RKO (cell line): ENCODE data around the gene TMPRSS11D.

Experiments used
- DNase-seq: peaks from one replicate; pipeline ENCODE4 v3.0.0-alpha.2; 2016; ENCODE audit warnings: low spot score

The TMPRSS11D gene

DNA sequence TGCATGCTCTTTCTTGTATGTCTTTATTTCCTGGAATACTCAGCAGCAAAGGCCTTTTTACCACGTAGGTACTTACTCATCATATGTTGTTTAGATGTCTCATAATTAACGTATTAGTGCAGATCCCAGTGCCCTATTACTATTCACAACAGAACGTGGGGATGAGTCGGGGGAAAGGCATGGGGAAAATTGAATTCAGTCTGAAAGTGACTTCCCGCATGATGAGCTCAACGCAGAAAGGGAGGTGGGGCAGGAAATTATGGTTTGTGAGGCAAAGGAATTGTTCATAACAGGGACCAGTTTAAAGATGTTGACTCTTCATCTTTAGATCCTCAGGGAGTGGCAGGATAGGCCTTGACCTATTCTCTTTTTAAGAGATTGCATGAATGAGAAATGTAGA lies 2.0 kb upstream of the TMPRSS11D start:
- peak; percentile 98 for DNase-seq

DNA sequence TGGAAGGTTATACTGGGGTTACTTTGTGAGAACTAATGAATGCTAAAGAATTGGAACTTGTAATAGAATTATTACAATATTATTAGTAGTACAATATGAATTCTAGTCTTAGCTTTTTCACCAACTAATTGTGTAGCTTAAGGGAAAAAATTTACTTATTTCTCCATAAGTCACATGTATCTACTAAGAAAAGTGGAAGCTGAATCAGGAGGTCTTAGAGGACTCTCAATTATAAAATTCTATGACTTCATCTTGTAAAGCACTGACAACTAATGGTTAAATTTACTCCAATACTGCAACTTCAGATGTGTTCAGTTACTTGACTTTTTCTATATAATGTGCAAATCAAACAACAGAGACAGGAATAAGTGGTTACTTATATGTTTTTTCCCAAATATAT lies 899 bp upstream of the TMPRSS11D start:
- DNase-seq: no peak

DNA sequence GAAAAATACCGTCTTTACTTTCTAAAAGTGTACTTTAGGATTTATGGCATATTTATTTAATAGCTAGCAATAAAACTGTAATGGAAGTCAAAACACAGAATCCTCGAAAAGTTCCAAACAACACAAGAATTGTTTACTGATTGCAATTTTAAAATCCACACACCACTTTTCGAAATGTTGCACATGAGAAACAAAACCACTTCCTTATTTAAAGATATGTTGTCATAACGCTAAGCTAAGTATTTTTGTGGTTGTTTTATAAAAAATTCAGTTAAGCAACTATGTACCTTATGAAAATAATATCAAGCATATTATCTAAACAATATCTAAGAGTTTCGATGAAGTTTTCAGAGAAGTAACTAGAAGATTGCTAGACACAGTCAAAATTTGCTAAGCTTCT lies 344 bp downstream of the TMPRSS11D start:
- DNase-seq: no peak

DNA sequence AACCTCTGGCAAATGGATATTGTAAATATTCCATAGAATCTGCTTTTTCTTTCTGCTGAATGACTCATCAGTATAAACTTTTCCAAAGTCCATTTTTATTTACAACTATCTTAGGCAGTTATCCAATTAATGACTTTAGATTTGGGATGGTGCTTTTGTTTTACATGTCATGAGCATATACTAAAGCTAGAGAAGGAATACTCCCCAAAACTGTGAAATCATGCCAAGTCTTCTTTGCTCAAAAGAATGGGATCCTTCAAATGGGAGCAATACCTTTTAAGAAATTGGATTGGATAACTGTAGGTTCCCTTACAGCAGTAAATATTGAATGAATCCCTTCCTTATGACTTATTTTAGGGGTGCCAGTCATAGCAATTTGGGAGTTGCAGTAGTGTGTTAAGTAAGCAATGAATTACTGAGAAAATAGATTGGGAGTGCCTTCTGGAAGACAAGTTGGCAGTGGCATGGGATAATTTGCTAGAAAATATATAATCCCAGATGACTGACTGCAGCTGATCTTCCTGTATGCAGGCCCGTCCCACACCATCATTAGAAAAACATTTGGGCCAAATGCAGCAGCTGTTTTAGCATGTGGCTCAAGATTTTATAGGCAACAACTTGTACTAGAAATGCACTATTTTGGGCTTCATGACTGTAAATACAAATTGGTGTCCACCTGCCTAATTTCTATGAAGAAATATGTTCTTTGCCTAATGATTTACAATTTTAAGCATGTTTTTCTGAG lies 2.8 kb downstream of the TMPRSS11D start:
- no peak for DNase-seq

DNA sequence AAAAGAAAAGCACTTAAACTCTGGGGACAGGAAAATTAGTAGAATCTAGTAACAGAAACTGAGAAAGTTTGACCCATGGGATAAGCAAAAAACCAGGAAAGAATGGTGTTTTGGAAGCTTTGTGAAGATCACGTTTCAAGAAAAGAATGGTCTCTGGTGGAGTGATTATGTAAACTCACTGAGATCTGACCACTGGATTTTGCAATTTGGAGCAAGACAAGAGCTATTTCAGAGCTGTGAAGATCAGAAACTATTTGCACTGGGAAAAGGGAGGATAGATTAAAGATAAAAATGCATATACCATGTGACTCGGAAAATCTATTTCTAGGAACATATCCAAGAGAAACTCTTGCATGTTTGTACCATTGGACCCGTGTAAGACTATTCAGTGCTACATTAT lies 4.3 kb downstream of the TMPRSS11D start:
- no peak for DNase-seq

DNA sequence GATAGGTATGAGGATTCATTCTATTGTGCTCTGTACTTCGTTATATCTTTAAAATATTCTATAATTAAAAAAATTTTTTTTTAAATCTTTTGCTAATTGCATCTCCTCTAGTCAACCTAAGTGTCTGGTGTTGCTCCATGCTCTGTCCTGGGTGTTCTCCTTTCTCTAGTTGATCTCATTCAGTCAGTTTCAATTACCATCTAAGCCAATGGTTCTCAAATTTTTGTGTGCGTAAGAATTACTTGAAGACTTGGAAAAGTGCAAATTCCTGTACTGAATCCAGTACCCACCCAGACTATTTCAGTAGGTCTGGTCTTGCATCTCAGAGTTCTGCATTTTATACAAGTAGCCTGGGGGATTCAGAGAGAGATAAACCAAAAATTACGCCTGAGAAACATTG lies 6.7 kb downstream of the TMPRSS11D start:
- no peak for DNase-seq

DNA sequence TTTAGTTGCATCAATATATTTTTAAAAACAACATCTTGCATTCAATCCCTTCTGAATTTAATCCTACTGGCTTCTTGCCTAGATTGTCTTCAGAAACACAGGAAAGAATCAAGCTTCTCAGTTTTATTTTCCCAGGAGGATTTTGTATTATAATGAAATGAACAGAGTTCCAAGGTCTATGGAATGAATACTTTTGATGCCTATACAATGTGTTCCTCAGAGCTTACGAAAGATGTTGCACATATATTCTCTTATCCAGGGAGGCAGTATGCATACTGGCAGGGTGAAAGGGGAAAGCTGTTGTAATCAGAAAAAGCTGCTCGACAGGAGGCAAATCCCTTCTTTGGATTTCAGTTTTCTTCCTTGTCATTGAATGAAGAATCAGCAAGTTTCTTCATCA lies 8.8 kb downstream of the TMPRSS11D start:
- no peak for DNase-seq

DNA sequence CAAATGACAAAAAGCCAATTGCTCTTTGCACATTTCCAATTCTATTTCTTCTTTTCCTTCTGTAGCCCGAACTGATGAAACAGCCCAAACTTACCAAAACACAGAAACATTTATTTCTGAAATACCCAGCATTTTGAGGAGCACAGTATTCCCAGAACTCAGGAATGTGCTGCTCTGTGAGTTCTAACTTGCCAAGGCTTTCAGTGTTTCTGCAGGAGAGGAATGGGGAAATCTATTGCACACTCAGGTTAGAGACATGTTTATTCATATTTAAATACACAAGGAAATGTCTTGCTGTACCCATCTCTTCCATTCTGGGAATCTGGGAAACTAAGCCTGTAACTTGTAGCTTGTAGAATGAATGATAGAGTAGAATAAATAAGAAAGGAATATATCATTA lies 10.7 kb downstream of the TMPRSS11D start:
- no peak for DNase-seq

DNA sequence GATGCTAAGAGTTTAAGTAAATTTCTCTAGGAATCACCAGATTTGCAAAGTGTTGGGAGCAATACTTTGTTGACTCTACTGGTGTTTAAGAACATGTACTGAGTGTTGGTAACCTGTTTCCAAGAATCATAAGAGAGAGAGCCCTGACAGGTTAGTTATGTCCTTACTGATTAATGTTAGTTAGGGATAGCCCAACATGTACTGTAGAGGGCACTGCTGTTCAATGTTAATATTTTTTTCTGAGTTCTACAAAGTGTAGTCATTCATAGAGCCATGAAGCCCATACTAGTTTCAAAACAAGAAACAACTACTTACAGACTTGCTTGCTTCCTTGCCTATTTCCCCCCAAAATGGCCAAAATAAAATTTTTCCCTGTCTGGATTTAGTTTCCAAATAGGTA lies 11.9 kb downstream of the TMPRSS11D start:
- DNase-seq: peak; percentile 76

DNA sequence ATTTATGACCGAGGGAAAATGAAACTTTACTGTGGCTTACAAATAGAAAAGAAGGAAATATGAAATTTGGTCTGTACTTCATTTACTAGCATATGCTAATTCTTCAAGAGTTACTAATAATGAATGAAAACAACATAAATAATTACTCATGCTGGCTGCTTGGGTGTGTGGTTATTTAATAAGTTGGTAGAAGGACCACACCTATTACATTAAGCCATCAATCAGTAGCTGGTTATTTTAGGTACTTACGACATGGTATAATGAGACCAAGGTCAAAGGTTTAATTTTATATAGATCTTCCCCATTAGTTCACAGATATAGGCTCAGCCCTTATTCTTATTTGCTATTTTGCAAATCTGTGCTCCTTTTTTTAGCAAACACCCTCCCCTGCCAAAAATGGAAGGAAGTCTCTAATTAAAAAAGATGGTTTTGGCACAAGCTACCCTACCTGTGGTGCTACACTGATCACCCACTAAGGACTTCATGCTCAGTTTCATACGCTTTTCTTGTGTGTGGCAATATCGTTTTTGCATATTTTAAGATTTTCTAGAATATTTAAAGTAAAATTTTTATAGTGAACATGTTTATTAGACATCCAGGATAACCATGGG lies 14.1 kb downstream of the TMPRSS11D start:
- DNase-seq: no peak

DNA sequence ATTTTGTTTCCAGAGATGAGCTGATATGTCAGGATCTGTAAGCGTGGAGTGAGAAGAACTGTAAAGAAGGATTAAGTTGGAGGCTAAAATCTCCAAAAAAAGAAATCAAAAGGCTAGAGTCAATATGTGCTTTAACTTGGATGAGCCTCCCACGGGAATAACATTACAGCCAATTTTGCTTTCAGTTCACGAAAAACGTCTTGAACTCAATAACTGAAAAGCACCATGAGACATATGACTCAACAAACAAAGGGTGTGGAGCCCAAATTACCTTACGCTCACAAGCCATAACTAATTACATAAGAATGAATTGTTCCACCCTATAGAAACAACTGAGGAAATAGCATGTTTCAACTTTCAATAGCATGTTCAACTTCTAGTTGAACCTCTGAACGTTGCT lies 22.3 kb downstream of the TMPRSS11D start:
- no peak for DNase-seq

DNA sequence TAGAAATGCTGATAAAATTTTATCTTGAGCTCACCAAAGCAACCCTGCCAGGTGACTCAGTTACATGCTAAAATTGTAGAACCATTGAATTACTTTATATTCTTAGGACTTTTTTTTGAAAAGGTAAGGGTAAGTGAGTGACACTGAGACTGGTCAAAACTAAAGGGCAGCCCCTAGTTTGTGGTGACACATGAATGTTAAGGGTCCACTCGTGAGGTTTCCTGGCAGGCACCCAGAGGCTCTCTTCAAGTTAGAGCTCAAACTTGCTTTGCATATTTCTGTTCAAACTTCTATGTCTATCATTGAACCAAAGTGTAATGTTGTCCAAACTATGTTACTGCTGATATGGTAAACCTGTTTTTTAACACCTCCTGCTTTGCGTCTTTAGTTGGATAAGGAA lies 30.5 kb downstream of the TMPRSS11D start:
- no peak for DNase-seq

DNA sequence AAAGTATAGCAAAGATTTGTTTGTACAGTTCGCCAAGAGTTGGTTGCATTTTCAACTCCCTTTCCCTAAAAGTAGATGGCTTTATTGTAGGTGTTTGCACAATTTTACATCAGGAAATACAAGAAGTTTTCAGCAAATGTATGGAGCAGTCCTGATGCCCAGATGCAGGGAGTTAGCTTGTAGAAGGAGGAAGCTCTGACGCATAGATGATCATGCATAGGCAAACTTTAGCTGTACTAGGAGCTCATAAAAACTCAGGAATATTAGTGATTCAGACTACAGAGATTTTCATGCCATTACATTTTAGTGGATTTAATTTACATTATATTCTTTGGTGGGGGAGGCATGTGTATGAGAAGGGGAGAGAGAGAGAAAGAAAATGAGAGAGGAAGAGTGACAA lies 62.9 kb downstream of the TMPRSS11D start:
- DNase-seq: no peak

DNA sequence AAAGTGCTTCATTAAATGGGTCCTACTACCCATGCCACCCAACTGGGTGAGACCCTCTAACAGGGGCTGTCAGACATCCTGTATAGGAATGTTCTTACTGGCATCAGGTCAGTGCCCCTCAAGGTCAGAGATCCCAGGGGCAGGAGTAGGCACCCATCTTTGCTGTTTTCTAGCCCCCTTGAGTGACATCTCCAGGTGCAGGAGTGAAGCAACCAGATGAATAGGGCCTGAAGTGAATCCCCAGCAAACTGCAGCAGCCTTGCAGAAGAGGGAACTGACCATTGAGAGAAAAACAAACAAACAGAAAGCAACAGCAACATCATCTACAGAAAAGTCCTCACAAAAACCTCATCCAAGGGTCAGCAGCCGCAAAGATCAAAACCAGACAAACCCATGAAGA lies 73.8 kb downstream of the TMPRSS11D start:
- DNase-seq: no peak

DNA sequence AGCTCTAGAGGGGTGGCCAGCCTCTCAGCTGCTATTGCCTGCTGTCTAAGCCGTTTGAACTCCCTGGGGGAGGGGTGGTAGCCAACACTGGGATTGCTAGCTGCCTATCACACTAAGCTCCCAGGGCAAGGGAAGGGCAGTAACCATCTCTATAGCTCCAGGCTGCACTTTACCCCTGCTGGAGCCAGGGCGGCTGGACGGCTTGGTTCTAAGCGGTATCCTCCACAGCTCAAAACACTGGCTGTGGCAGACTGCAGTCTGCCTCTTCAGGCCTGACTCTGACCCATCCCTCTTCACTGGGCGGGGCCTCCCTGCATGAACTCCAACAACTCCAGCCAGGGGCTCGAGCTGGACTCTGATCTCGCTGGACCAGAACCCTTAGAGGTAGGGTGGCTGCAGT lies 74.3 kb downstream of the TMPRSS11D start:
- DNase-seq: no peak

DNA sequence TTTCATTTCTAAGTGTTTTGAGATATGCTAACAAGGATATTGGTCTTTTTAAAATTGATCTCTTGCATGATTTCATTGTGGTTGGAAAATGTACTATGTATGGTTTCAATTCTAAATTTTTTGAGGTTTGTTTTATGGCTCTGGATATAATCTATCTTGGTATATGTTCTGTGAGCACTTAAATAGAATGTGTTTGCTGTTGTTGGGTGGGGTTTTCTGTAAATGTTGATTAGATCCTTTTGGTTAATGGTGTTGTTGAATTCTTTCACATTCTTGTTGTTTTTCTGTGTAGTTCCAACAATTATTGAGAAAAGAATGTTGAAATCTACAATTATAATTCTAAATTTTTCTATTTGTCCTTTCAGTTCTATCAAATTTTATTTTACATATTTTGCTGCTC lies 87.0 kb downstream of the TMPRSS11D start:
- no peak for DNase-seq

DNA sequence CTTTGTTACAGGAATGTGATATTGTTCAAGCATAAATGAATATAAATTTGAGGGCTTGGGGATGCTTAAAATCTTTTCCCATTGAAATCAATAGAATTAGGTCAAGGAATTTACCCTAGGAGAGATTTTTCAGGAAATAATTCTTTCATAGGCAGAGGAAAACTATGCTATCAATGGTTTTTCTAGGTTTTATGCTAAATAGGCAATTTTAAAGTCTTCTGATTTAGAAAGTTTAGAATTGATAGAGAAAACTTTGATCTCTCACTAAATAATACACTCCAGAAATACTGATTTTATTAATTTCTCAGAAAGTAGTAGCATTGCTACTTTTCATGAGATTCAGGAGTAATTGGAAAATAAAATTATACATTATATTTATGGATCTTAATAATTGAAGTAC lies 93.1 kb downstream of the TMPRSS11D start:
- no peak for DNase-seq

DNA sequence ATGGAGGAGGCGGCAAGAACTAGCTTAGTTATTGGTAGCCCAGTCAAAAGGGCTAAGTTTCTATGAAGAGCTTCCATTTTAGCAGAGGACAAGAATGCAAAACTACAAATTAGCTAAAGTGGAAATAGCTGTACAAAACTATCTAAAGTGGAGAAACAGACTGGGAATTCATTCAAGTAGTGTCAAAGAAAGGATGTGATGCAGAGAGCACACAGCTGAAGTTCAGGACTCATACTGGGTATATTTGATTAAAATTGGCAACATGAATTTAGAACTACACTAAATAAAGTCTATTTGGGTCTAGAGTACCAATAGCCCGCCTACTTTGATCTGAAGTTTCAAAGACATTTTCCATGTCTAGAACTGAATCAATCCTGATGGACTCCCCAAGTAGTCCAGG lies 96.5 kb downstream of the TMPRSS11D start:
- no peak for DNase-seq

DNA sequence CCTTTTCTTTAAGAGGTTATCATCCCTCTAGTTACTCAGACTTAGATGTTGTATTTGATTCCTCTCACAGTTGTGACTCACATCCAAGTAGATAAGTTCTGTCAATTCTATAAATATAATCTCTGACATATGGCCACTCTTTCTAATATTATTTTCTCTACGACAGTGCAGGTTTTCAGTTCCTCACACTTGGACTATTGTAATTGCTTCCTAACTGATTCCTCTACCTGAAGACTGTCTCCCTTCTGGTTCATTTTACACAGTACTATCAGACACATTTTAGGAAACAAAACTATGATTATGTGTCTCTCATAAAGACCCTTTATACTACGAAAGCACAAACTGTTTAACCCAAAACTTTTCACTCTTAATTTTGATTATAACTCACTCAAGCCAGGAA lies 98.3 kb downstream of the TMPRSS11D start:
- no peak for DNase-seq

DNA sequence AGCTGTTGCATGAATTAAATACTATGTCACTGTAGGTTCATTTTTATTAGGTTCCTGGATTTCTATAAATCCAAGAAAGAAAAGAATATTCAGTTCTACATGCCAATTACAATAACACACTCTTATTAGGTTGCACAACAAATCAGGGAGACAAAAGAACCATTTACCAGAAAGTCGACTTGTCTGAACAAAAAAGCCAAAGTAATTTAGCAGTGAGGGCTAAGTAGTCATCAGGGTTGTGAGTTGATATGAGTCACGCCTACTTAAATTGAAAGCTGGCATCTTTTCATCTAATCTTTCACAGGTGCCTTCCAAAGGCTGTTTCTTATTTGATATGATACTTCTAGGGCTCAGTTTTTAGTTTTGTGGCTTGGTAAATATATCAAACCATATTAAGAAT lies 104.2 kb downstream of the TMPRSS11D start:
- DNase-seq: peak; percentile 58

DNA sequence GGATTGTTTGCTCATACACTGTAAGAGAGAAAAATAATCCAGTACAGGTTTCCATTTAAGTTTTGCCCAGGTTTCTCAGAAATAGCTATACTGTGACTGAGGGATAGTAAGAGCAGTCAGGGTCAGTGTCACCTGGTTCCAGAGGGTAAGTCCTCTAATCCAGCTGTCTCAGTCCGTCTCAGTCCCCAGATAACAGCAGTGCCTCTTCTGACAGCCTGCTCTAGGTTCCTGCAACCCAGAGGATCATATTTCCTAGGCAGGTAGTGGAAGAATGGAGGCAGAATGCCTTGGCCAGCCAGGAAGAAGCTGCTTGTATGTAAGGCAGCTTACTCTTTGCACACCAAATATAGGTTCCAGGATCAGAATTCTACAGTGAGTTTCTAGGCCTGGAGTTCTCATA lies 107.1 kb downstream of the TMPRSS11D start:
- DNase-seq: no peak
